IMR-90 (cell line): ENCODE results near the gene ILDR2. TPM values are rescaled to one million over a fixed set of nuclear protein-coding genes. Genes with fewer than 3 reads are reported as not detected.

ENCODE experiments used
- ATAC-seq: fragments of 200-7000 bp; cut with Tn5 transposase; 2 replicates; pipeline ENCODE4 v1.9.1; 2020; ENCODE audit warnings: low read depth, mild to moderate bottlenecking, moderate library complexity
- BruUV-seq: library from RNA; stranded (reverse); fragments of 400-500 nt; replicated peaks from 2 replicates; lab custom pipeline; 2021; lab: Mats Ljungman, UMichigan
- CTCF ChIA-PET: fragments of 300-600 bp; formaldehyde crosslinking; extraction: SDS; loops from one replicate; lab custom pipeline; 2021; ENCODE audit warnings: antibody characterized with exemption; lab: Yijun Ruan, JAX
- POLR2A ChIA-PET: fragments of 300-600 bp; sonication (Branson Sonifier 250); formaldehyde crosslinking; loops from one replicate; lab custom pipeline; 2022; ENCODE audit warnings: antibody characterized with exemption; ENCODE audit not compliant: unreplicated experiment; lab: Charles Lee
- DNase-seq: peaks from one replicate; pipeline ENCODE4 v3.0.0; 2013
- H2AFZ ChIP-seq: replicated peaks from 2 replicates; pipeline ENCODE3; 2013; ENCODE audit warnings: low read length, mild to moderate bottlenecking; ENCODE audit not compliant: poor library complexity
- H2AK5ac ChIP-seq: 2 replicates; pipeline ENCODE4 v1.6.1; 2013; ENCODE audit warnings: low read depth, low read length, inconsistent platforms
- H2AK9ac ChIP-seq: replicated peaks from 2 replicates; pipeline ENCODE3; 2013; ENCODE audit warnings: mild to moderate bottlenecking, low read depth, low read length, moderate library complexity; ENCODE audit not compliant: poor library complexity
- H2BK120ac ChIP-seq: 2 replicates; pipeline ENCODE4 v1.6.1; 2013; ENCODE audit warnings: low read depth, low read length, inconsistent platforms
- H2BK15ac ChIP-seq: 3 replicates; pipeline ENCODE4 v1.6.1; 2013; ENCODE audit warnings: low read depth, low read length, inconsistent platforms
- H2BK20ac ChIP-seq: 2 replicates; pipeline ENCODE4 v1.6.1; 2013; ENCODE audit warnings: low read depth, mild to moderate bottlenecking, inconsistent platforms, low read length, moderate library complexity
- H2BK5ac ChIP-seq: 2 replicates; pipeline ENCODE4 v1.6.1; 2013; ENCODE audit warnings: mild to moderate bottlenecking, low read depth, low read length, inconsistent platforms; ENCODE audit not compliant: poor library complexity, severe bottlenecking
- H3K14ac ChIP-seq: replicated peaks from 2 replicates; pipeline ENCODE4 v1.6.1; 2013; ENCODE audit warnings: low read depth, low read length, inconsistent platforms
- H3K18ac ChIP-seq: 2 replicates; pipeline ENCODE4 v1.6.1; 2013; ENCODE audit warnings: low read depth, low read length, control low read depth
- H3K23ac ChIP-seq: 2 replicates; pipeline ENCODE4 v1.6.1; 2013; ENCODE audit warnings: low read depth, low read length, inconsistent platforms
- H3K27ac ChIP-seq: 2 replicates; pipeline ENCODE4 v1.5.1; 2013; ENCODE audit warnings: mild to moderate bottlenecking, control low read depth, low read length; ENCODE audit not compliant: insufficient read depth
- H3K27me3 ChIP-seq: 2 replicates; pipeline ENCODE4 v1.6.1; 2013; ENCODE audit warnings: low read length; ENCODE audit not compliant: control insufficient read depth, insufficient read depth
- H3K36me3 ChIP-seq: 2 replicates; pipeline ENCODE4 v1.6.1; 2013; ENCODE audit warnings: low read length, mixed read lengths; ENCODE audit not compliant: control insufficient read depth, insufficient read depth
- H3K4ac ChIP-seq: 2 replicates; pipeline ENCODE4 v1.6.1; 2013; ENCODE audit warnings: low read depth, low read length, inconsistent platforms
- H3K4me1 ChIP-seq: 2 replicates; pipeline ENCODE4 v1.6.1; 2013; ENCODE audit warnings: low read length, mixed read lengths; ENCODE audit not compliant: control insufficient read depth, insufficient read depth
- H3K4me2 ChIP-seq: 2 replicates; pipeline ENCODE4 v1.6.1; 2013; ENCODE audit warnings: low read depth, mild to moderate bottlenecking, control low read depth, low read length, moderate library complexity
- H3K4me3 ChIP-seq: 2 replicates; pipeline ENCODE4 v1.5.1; 2013; ENCODE audit warnings: low read depth, mild to moderate bottlenecking, control low read depth, low read length, moderate library complexity; ENCODE audit not compliant: insufficient read depth
- H3K56ac ChIP-seq: 2 replicates; pipeline ENCODE4 v1.6.1; 2013; ENCODE audit warnings: low read length, inconsistent platforms; ENCODE audit not compliant: insufficient read depth; ENCODE audit errors: extremely low read depth
- H3K79me1 ChIP-seq, 2 experiments: 2 replicates each; pipeline ENCODE4 v1.6.1; 2013; ENCODE audit warnings: low read length in 2 of 2, inconsistent platforms in 1 of 2, low read depth in 1 of 2
- H3K9ac ChIP-seq: 2 replicates; pipeline ENCODE4 v1.6.1; 2013; ENCODE audit warnings: low read depth, low read length, control low read depth
- H3K9me1 ChIP-seq: 2 replicates; pipeline ENCODE4 v1.6.1; 2013; ENCODE audit warnings: low read length, inconsistent platforms; ENCODE audit not compliant: insufficient read depth
- H3K9me3 ChIP-seq: 2 replicates; pipeline ENCODE4 v1.6.1; 2013; ENCODE audit warnings: low read length; ENCODE audit not compliant: control insufficient read depth, insufficient read depth
- H4K20me1 ChIP-seq: 2 replicates; pipeline ENCODE4 v1.6.1; 2013; ENCODE audit warnings: low read length, inconsistent platforms; ENCODE audit not compliant: insufficient read depth
- H4K5ac ChIP-seq: 2 replicates; pipeline ENCODE4 v1.6.1; 2013; ENCODE audit warnings: mild to moderate bottlenecking, low read depth, low read length, control low read depth
- H4K8ac ChIP-seq, 2 experiments: 2 replicates each; pipeline ENCODE4 v1.6.1; 2013; ENCODE audit warnings: low read depth in 2 of 2, low read length in 2 of 2, control low read depth in 1 of 2, inconsistent platforms in 1 of 2
- H4K91ac ChIP-seq: 2 replicates; pipeline ENCODE4 v1.6.1; 2013; ENCODE audit warnings: low read depth, low read length, inconsistent platforms; ENCODE audit not compliant: insufficient read depth
- BHLHE40 ChIP-seq: fragments of 150-350 bp; IDR thresholded peaks from 2 replicates; pipeline ENCODE4 v1.6.1; 2016; ENCODE audit warnings: mild to moderate bottlenecking, low read depth, low read length
- CEBPB ChIP-seq: IDR thresholded peaks from 2 replicates; pipeline ENCODE4 v1.6.1; 2012; ENCODE audit warnings: low read depth, low read length, improper control_type of control experiment
- ELK1 ChIP-seq: fragments of 150-350 bp; IDR thresholded peaks from 2 replicates; pipeline ENCODE4 v1.6.1; 2016; ENCODE audit warnings: low read depth, mild to moderate bottlenecking, low read length, moderate library complexity, borderline replicate concordance
- FOS ChIP-seq: fragments of 150-350 bp; IDR thresholded peaks from 2 replicates; pipeline ENCODE4 v1.6.1; 2016; ENCODE audit warnings: low read depth, low read length
- MAFK ChIP-seq: IDR thresholded peaks from 2 replicates; pipeline ENCODE4 v1.6.1; 2012; ENCODE audit warnings: low read depth, low read length, improper control_type of control experiment
- NFE2L2 ChIP-seq: fragments of 150-350 bp; IDR thresholded peaks from 2 replicates; pipeline ENCODE4 v1.6.1; 2016; ENCODE audit warnings: low read depth, mild to moderate bottlenecking, low read length
- POLR2A ChIP-seq: IDR thresholded peaks from 2 replicates; pipeline ENCODE4 v1.6.1; 2012; ENCODE audit warnings: mild to moderate bottlenecking, low read depth, low read length
- RAD21 ChIP-seq: IDR thresholded peaks from 2 replicates; pipeline ENCODE4 v1.6.1; 2012; ENCODE audit warnings: low read length, improper control_type of control experiment
- RCOR1 ChIP-seq: IDR thresholded peaks from 2 replicates; pipeline ENCODE4 v1.6.1; 2012; ENCODE audit warnings: mild to moderate bottlenecking, low read length, improper control_type of control experiment; ENCODE audit not compliant: insufficient replicate concordance
- RFX5 ChIP-seq: IDR thresholded peaks from 2 replicates; pipeline ENCODE4 v1.8.0; 2012; ENCODE audit warnings: low read depth, mild to moderate bottlenecking, low read length, moderate library complexity
- SMC3 ChIP-seq: fragments of 150-350 bp; IDR thresholded peaks from 2 replicates; pipeline ENCODE4 v1.6.1; 2016; ENCODE audit warnings: low read depth, mild to moderate bottlenecking, antibody characterized with exemption, low read length, moderate library complexity
- USF2 ChIP-seq: fragments of 150-350 bp; IDR thresholded peaks from 2 replicates; pipeline ENCODE4 v1.6.1; 2017; ENCODE audit warnings: mild to moderate bottlenecking, antibody characterized with exemption, low read length, low read depth
- WGBS, 2 experiments: methylation state at CpG; one replicate each; pipeline versions ENCODE4 v1.1.5 to v1.1.7; 2013; ENCODE audit warnings: missing lambda C conversion rate in 2 of 2; ENCODE audit not compliant: insufficient read length in 1 of 2; ENCODE audit errors: extremely low coverage in 2 of 2; 5-methylcytosine and 5-hydroxymethylcytosine counted together
- dilution Hi-C: fragments of 300-500 bp; cut with HindIII; formaldehyde crosslinking; loops from one replicate; pipeline ENCODE4 v1.14.3; 2018; ENCODE audit warnings: low sequenced_read_pairs; ENCODE audit not compliant: unreplicated experiment
- in situ Hi-C: fragments of 300-500 bp; cut with MboI; formaldehyde crosslinking; loops from 3 replicates; pipeline ENCODE4 v1.14.3; 2019; ENCODE audit warnings: low sequenced_read_pairs, inconsistent platforms, mixed read lengths
- intact Hi-C: fragments of 100-400 bp; cut with micrococcal nuclease; formaldehyde crosslinking; loops from 2 replicates; pipeline ENCODE4 v1.10.0; 2022
- polyA plus RNA-seq, 3 experiments: library from polyadenylated mRNA; depleted of rRNA; stranded (reverse); fragments of >200 nt; gene quantifications; 2 replicates each; pipeline ENCODE4 v1.2.3, GENCODE V29; 2012; ENCODE audit warnings: low replicate concordance in 1 of 3
- total RNA-seq: library from RNA; depleted of rRNA; stranded (reverse); fragments of >200 nt; gene quantifications from 2 replicates; pipeline ENCODE4 v1.2.3, GENCODE V29; 2012

The ILDR2 gene
- total and polyA plus RNA-seq, 2 of the 4 experiments (the other 2 are of a cell fraction) = under 0.01 TPM; not detected in 1

- Histone ChIP-seq H3K4me1 (no peaks in the 10 kb centered on the region), H2AK9ac (no peak overlapping the region), H3K4me2 (no peak overlapping the region), H2BK5ac (no peak overlapping the region), H3K18ac (no peak overlapping the region), H4K8ac (no peak overlapping the region), H3K23ac (no peak overlapping the region), H2AK5ac (no peak overlapping the region), H3K36me3 (no peaks in the 10 kb centered on the region), H4K5ac (no peak overlapping the region), H2BK15ac (no peak overlapping the region), H4K91ac (no peak overlapping the region), H3K4ac (no peak overlapping the region), H2BK20ac (no peak overlapping the region), H3K14ac (no peak overlapping the region), H3K9me1 (no peaks in the 10 kb centered on the region), H3K56ac (no peak overlapping the region), H3K79me1 (no peaks in the 10 kb centered on the region), H2BK120ac (no peak overlapping the region), H3K9me3 (no peaks in the 10 kb centered on the region), H3K27me3 (peaks cover 17% of the 10 kb centered on the region), H3K4me3 (no peak overlapping the region), H4K20me1 (no peaks in the 10 kb centered on the region), H3K9ac (no peak overlapping the region), H3K27ac (no peak overlapping the region), H2AFZ (no peak overlapping the region)
- no TSS peak for BruUV-seq
- dilution Hi-C loops = no loop called here
- WGBS, 2 experiments = no CpG with 5 or more reads among the region's 2 CpGs
- CTCF ChIA-PET = no interaction called here
- TF ChIP-seq CEBPB = no peak
- no peak for TF ChIP-seq ELK1
- no peak for TF ChIP-seq RFX5
- TF ChIP-seq SMC3 = no peak
- no peak for TF ChIP-seq USF2
- no peak for TF ChIP-seq POLR2A
- TF ChIP-seq RAD21 = no peak
- TF ChIP-seq RCOR1 = no peak
- TF ChIP-seq FOS = no peak
- TF ChIP-seq BHLHE40 = no peak
- no peak for TF ChIP-seq NFE2L2
- TF ChIP-seq MAFK = no peak
- in situ Hi-C loops = no loop called here
- DNase-seq (no peak), ATAC-seq (no peak)
- intact Hi-C loops = no loop called here
- POLR2A ChIA-PET = no interaction called here
These were observed 24.3 kb downstream of the ILDR2 start for GRCh38 chr1:166951050-166951449.
